Measurements from ENCODE around the gene AIF1L. TPM values are rescaled to one million over a fixed set of nuclear protein-coding genes. Genes with fewer than 3 reads are reported as not detected.

AIF1L gene
- total RNA-seq, result 41.5 and 49.5 TPM in 2 replicates

DNA sequence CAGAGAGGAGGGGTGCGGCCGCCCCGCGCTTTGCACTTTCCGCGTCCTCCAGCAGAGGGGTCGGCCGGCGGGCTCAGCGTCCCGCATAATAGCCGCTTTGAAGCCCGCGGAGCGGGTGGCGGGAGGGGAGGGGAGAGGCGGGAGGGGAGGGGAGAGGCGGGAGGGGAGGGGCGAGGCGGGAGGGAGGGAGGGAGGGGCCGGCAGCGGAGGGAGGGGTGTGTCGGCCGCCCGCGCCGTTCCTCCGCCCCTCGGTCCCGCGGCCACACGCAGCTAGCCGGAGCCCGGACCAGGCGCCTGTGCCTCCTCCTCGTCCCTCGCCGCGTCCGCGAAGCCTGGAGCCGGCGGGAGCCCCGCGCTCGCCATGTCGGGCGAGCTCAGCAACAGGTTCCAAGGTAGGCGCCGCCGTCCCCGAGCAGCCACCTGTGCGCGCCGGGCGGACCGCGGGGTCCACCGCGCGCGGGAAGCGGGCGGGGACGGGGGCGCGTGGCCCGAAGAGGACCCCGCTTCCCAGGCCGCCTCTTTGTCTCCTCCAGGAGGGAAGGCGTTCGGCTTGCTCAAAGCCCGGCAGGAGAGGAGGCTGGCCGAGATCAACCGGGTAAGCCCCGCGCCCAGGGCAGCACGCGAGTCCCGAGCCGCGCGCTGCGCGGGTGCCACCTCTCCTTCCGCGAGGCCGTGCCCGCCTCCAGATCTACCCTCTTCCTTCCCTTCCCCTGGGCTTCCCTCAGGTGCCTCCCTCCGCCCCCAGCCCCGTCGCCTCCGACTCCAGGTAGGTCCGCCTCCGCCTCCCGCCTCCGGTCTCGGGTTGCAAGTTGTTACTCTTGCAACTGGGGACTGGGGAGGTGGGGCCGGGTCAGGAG, at the start of gene AIF1L:
AIF1L (plus strand) TSS at position 263 of the 857 bp plus-strand sequence; CDS start at position 362, 99 bp downstream.

DNA sequence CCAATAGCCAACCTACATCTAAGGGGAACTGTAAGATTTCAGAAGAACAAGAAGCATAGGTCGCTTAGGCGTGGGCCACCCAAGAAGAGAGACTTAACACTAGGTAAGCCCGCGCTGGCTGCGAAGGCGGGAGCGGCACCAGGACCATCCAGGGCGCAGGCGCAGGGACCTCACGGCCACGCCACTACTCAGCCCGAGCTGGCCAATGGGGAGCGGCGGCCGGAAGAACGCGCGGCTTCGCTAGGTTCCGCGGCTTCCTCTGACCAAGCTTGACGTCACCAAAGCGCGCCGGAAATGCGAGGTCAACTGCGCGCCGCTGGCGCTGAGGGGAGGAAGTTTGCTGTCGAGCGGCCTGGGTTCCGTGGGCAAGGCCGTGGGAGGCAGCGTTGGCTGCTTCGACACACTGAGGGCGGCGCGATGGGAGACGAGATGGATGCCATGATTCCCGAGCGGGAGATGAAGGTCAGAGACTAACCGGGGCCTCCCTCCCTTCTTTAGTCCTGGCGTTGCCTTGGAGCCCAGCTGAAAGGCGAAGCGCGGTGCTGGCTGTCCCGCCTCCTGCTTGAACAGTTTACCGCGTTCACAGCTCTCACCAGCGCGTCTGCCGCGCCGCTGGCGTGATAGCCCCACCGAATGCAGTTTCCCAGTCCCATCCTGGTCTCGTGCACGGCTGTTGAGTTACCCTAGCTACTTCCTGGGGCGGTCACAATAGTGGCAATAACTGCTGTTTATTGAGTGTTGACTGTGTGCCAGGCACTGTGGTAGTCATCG, 29.1 kb downstream of the AIF1L start, which contains the start of gene NUP214:
NUP214 (plus strand) TSS at position 299 of the 771 bp plus-strand sequence; CDS start at position 418, 119 bp downstream.

Small RNA genes within 50 kb of the gene (small RNA-seq; reads per million reads assigned to genes)
- gene RNU6-881P, result not detected

Other genes starting within 250 kb of the AIF1L start
- not detected in 2 replicates for gene QRFP, start 199.7 kb upstream of the AIF1L start, total RNA-seq
- not detected in 2 replicates for gene FIBCD1, start 157.3 kb upstream of the AIF1L start, total RNA-seq
- 0.13 and 0.22 TPM in 2 replicates for gene LAMC3, start 87.4 kb upstream of the AIF1L start, total RNA-seq
- 31.1 and 34.1 TPM in 2 replicates for gene NUP214, start 29.1 kb downstream of the AIF1L start, total RNA-seq
- gene FAM78A, start 180.0 kb downstream of the AIF1L start, total RNA-seq, result 4.7 and 5.7 TPM in 2 replicates
- 0.65 and 2.7 TPM in 2 replicates for gene PLPP7, start 193.2 kb downstream of the AIF1L start, total RNA-seq

Data from thoracic aorta endothelial cell (primary cell).